Stimulated activated CD4-positive, alpha-beta T cell treated with anti-CD3 and anti-CD28 coated beads, Interleukin-4, amount 100 ng/mL, for 48 hours (primary cell): Measurements from ENCODE around the gene ZFP3.
"Not testable (repeated sequence)": the region's sequence is repeated elsewhere in the genome, so short reads cannot be mapped to it uniquely, and the experiment has no call there.

Source experiments
- DNase-seq, 2 donors: peaks; one replicate each; pipeline ENCODE4 v3.0.0-alpha.2; 2020; ENCODE audit warnings: low read depth in 2 of 2

Gene ZFP3

DNA sequence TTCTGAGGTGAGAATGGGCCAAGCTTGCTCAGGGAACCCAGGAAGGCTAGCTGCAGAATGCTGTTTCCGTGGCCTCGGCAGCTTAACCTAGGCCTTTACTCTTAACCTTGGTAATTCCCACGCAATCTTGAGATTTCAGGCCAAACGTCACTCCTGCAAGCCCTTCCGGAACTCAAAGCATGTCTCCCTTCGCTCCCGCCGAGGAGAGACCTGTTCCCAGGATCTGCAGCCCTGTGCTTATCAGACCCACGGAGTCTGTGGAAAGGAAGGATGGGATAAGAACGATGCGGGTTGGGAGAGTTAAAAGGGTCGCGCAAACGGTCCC lies 524 bp upstream of the ZFP3 start:
- DNase-seq = no peak

DNA sequence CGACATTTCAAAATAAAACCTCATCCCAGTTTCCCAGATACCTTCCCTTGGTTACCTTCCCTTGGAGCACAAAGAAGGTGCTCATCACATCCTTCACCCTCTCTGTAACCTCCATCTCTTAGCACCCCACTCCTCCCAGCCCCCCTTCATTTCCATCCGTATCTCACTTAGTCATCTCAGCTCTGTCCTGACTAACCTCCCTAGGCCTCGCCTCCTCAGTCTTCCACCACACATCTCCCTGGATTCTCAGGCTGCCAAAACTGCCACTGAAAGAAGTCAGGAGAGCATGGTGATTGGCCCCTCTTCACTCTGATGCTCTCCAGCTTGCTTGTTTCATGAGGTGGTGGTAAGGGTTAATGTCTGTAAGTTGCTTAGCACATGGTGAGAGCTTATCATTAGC lies 2.3 kb downstream of the ZFP3 start:
- no peak for DNase-seq

DNA sequence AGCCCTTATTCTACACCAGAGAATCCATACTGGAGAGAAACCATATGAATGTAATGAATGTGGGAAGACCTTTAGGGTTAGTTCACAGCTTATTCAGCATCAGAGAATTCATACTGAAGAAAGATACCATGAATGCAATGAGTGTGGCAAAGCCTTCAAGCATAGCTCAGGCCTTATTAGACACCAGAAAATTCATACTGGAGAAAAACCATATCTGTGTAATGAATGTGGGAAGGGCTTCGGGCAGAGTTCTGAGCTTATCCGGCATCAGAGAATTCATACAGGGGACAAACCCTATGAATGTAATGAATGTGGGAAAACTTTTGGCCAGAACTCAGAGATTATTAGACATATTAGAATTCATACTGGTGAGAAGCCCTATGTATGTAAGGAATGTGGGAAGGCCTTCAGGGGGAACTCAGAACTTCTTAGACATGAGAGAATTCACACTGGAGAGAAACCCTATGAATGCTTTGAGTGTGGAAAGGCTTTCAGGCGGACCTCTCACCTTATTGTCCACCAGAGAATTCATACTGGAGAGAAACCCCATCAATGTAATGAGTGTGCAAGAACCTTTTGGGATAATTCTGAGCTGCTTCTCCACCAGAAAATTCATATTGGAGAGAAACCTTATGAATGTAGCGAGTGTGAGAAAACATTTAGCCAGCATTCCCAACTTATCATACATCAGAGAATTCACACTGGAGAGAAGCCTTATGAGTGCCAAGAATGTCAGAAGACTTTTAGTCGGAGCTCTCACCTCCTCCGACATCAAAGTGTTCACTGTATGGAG lies 14.1 kb downstream of the ZFP3 start:
- DNase-seq = no peak

DNA sequence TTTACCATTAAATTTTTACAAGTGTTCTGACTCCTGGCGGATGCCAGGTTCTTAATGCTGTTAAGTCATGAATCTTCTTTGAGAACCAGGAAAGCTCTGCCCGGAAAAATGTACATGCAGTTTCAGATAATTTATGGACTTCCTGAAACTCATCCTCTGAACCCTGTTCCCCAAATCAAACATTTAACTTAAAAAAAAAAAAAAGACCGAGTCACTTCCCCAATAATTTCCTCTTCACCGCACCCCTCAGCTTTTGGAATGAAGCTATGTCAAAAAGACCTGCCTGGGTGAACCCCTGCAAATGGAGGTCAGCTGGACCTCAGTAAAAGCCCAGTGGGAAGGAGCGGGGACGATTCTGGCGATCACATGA lies 18.4 kb downstream of the ZFP3 start:
- DNase-seq = no peak

DNA sequence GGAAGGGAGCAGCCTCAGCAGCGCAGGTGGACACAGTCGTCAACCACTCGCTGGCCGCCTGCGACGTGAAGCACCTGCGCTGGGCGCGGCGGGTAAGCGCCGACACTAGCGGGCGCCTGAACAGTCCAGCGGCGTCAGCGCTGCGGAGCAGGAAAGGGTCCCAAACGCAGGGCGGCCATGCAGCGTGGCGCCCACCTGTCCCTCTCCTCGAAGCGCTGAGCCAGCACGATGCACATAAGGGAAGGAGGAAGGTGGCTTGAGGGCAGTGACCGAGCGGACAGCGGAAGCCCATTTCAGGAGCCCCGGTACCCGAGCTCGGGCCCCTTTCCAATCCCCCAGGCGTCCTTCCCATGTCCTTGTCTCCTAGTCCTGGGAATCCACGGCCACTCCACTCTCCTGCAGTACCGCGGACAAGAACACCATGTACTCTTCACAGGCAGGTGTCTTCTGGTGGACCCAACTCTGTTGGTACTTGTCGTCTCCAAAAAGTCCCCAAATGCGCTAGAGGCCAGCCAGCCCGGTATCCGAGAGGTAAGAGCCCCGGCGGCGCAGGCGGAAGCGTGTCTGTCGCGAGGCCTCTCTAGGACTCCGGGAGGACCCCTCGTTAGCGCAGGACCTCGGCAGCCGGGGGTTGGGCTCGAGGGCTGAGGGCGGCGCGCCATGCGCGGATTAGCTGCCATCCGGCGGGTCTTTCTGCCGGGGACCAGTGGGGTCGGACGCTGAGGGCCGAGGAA lies 19.0 kb downstream of the ZFP3 start:
- no peak for DNase-seq

DNA sequence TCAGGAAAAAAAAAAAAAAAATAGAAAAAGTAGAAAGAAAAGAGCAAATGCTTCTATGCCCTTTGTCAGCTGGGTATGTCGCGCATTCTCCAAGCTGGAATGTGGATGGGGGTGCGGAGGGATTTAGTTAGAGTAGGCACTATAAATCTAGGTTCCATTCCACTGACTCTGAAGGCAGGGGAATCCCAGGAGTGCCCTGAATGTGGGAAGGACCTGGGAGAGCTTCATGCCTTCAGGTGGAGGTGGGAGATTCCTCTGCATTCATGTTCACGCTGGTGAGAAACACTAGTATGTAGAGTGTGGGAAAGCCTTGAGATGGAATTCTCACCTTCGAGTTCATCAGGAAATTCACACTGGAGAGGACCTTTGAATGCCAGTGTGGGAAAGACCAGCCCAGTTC lies 21.0 kb downstream of the ZFP3 start:
- no peak for DNase-seq

DNA sequence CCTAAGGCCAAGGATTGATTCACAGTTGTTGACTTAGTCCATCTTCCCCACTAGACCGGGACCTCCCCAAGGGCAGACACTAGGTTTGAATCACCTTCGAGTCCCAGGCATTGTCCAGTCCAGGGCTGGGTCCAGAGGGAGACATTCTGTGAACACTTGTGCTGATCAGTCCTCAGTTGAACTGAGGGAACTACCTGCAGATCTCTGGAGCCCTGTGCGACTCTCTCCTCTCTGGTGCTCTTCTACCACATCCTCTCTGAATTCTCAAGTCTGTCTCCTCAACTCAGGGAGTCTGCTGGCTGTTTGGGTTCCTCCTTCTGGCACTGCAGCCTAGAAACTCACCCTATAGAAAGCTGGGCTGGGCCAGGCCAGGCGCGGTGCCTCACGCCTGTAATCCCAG lies 22.6 kb downstream of the ZFP3 start:
- no peak for DNase-seq

DNA sequence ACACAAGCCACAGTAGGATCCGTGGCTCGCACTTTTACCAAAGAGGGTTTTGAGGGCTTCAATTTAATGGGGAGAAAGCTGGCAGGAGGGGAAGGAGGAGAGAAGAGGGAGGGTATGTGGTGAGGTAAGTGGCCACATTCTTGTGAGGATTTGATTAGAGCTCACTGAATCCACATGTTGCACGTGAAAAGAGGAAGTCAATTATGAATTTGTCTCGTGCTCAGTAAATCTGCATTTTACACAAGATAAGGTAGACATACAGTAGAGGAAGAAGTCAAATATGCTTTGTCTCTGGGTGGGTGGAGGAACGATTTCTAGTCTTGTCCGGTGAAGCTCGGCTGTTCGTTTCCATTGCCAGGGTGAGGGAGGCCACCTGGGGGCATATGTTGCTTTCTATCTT lies 32.5 kb downstream of the ZFP3 start:
- DNase-seq = no peak

DNA sequence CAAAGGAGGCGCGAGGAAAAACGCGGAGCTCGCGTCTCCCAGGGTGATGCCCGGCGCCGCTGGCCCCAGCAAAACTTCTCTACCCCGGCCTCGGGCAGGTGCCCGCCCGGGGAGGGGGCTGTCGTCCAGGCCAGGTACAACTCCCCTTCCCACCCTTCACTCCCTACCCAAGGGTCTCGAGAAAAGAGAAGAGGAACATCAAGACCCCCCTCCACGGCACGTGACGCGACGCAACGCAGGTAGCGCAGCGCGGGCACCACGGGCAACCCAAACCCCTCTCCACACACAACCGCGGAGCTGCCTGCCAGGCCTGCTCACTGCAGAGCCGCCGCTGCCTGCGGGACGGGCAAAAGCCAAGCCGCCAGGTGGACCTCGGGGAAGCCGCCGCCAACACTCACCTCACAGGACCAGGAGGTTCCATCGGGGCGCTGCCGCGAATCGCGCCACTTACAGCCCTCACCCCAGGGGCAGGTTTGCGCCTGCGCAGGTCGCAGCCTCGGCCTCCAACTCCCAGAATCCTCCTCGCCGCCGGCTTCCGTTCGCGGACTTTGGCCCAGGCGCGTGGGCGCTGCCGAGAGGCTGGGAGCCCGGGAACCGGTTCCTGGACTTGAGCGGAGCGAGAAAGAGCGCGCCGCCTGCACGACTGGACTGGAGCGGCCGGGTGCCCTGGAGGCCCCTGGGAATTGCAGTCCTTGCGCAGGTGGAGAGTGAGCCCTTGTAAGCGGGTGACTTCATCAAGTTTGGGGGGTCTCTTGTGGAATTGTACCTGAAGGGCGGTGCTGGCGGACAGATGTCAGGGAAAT lies 33.3 kb downstream of the ZFP3 start, which contains the start of gene ZNF232:
Gene ZNF232, minus strand, starts transcription at position 477 of the 803 bp plus-strand sequence. Its CDS starts 56 bp downstream, at position 421.
- peak; percentile 89 to 93 for DNase-seq

DNA sequence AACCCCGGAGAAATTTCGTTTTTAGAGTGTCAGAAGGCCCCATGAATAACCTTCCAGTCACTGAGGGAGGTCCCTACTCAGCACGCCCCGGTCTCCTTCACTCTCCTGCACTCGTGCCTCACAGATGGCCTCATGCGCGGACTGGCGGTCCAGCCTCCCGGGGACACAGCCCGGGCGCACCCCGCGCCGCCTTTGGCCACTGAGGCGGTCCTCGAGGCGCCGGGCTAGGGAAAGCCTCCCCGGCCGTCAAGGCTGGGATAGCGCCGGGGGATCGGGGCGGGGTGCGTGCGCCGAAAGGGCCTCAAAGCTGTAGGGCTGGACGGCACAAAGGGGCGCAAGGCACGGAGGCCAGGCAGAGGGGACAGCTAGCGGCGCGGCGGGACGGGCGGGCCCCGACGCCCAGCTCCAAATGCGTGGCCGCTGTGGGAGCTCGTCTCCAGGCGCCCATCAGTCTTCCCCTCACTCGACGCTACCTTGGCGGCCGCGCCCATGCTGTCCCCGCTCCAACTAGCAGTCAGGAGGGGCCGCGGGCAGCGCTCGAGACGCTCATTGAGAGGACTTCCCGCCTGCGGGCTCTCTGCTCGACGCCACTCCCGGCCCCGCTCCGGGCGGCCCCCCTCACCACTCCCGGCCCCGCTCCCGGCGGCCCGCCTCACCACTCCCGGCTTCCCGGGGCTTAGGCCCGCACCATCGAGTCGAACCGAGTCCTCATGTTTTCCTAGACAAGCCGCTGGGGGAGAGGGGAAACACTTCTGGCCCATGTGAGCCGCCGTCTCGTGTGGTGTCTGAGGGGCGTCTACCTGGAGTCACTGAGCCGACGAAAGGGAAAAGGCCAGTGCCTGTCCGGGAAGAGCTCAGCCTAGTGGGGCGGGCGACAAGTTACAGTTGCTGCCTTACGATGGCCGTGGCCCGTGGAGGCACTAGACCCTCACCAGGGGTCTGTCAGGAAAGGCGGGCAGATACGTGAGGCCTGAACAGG lies 37.7 kb downstream of the ZFP3 start, which contains the start of gene USP6:
Gene USP6, plus strand, starts transcription at position 360 of the 979 bp plus-strand sequence. CDS start 14,336 bp downstream, outside the sequence.
- DNase-seq = no peak

DNA sequence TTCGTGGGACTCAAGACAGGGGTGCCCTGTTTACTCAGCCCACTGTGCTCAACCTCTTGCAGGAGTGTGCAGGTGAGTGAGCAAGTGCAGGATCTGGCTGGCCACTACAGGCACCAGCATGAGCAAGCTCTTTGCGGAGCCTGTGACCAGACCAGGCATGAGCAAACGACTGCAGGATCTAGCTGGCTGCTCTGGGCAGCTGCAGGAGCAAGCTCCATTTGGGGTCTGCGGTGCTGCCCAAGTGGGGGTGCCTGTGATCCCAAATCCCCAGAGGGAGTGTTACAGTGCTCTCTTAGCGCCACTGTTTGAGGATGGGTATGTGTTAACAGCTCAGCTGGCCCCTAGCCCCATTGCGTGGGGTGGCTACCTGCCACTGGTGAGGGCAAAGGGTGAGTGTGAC lies 40.0 kb downstream of the ZFP3 start:
- DNase-seq = no peak

DNA sequence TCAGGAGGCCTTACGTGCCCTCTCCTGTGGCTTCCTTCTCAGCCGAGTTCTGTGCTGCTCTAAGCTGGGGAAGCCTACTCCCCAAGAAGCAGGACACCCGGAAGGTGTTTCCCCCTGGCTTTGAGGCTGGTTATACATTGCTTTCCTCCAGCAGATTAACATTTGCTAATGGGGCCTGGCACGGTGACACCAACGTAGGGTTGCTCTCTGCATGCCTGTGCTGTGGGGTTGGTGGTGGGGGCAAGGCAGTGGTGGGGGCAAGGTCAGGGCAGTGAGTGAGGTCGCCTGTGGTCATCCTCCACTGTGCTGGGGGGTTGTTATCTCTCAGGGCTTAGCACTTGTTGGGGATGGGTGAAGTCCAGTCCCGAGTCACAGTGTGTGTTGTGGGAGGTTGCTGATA lies 41.8 kb downstream of the ZFP3 start:
- no peak for DNase-seq

DNA sequence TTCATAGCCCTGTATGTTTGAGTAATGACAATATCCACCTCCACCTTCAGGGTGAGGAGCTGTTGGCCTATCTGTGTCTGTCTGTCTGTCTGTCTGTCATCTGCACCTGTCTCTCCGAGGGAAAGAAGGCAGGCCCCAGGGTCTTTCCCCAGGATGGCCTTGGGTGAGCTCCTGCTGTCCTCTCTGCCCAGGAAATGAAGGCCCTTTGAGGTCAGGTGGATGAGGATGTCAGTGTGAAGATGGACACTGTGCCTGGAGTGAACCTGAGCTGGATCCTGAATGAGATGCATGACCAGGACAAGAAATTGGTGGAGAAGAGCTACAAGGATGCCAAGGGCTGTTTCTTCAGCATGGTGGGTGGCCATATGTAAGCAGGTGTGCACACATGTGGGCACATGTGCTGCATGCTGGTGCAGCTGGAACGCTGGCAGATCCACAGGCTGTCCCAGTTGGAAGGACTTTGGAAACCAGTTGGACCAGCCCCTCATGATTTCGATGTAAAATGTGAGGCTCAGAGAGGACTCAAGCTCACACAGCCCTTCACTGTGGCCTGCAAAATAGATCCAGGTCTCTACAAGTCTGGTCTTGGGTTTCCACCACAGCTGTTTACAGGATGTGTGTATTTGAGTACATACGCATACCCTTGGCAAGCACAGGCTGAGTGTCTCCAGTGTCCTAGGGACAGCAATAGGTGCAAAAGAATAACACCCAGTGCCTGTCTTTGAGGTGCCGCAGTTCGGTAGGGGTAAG lies 42.3 kb downstream of the ZFP3 start:
- DNase-seq = not testable (repeated sequence)

DNA sequence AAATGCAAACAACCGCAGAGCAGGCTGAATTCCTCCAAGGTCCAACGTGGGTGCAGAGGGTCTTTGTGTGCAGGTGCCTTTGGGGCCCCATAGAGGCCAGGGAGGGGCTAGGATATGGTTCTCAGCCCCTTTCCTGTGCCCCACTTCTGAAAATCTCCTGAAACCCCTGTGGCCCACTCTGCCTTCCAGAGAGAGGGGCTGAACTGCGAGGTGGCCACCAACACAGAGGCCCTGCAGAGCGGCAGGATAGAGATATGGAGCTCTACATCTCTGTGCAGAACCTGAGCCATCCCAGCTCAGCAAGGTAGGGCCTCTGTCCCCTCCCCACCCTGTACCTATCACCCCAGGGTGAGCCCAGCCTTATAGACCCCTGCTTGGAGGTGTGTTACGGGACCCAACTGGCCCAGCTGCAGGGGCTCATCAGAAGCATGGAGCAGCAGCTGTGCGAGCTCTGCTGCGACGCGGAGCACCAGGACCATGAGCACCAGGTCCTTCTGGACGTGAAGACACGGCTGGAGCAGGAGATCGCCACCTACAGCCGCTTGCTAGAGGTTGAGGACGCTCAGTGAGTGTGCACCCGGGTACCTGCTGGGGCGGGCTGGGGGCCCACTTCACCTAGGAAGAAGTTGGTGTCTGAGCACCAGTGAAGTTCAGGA lies 43.0 kb downstream of the ZFP3 start:
- no peak for DNase-seq

DNA sequence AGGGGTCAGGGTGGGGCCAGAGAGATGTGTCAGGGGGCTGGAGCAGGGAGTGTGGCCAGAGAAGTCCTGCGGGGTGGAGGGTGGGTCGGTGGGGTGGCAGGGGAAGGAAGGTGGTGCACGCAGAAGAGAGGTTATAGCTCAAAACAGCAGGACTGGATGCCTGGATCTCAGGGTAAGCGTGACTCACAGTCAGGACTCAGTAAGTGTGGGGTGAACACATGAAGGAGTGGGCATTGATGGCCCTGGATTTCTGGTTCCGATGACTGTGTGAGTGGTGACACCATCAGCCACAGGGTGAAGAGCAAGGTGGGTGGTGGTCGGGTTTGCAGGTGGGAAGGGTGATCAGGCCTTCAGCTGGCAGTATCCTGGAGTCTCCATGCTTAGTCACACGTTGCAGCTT lies 43.8 kb downstream of the ZFP3 start:
- not testable (repeated sequence) for DNase-seq

DNA sequence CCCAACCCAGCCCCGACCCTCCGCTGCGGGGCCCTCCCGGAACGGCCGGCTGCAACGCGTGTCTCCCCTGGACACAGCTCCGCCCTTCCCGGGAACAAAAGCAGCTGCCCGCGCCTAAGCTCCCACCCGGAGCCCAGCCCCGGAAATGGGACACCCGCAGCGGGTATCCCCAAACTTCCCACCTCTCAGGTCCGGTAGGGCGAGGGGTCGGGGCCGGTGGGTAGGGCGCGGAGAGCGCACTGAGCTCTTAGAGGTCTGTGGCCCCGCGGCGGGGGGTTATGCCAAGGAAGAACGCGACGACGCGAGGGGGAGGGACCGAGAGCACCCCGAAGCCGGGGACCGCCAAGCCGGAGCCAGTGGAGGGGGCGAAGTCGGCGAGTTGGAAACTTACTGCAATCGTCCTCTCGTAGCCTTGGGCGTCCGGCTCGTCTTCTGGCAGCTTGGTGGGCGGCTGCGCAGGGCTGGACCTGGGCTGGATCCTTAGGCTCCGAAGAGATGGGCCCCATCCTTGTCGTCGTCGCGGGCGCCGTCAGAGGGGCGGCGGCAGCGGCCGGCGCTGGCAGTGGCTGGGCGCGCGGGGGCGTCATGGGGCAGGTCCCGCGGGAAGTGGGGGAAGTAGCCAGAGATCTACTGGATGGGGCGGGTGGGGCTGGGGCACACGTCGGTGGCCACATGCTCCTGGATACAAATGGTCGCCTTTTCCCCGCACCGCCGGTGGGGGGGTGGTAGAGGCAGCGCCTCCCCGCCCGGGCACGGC lies 44.5 kb downstream of the ZFP3 start:
- DNase-seq = no peak

DNA sequence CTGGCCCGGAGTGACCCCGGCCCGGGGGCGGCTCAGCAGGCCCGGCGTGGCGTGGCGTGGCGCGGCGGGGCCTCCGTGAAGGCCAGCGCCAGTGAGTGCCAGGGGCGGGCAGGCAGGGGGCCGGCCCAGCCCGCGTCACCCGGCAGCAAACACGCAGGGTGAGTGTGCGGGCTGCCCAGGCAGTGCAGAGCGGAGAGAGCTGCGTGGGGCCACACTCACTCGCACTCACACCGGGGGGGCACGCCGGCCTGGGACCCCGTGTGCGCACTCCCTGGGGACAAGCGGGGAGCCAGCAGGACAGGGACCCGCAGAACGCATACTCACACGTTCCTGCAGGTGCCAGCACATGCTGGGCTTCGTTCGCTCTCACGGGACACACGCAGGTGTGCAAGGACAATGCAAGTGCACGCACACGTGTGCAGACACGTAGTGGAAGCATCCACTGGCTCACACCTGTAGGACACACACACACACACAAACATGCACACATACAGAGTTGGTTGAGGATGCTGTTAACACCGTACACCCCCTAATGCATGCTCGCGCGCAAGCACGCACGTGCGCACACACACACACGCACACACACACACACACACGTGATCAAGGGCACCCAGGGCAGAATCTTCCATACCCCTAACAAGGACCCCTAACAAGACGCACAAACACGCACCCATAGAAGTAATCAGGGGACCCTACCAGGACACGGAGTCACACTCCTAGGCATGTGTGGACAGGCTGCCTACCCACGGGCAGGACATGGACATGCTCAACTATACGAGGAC lies 45.3 kb downstream of the ZFP3 start:
- no peak for DNase-seq

DNA sequence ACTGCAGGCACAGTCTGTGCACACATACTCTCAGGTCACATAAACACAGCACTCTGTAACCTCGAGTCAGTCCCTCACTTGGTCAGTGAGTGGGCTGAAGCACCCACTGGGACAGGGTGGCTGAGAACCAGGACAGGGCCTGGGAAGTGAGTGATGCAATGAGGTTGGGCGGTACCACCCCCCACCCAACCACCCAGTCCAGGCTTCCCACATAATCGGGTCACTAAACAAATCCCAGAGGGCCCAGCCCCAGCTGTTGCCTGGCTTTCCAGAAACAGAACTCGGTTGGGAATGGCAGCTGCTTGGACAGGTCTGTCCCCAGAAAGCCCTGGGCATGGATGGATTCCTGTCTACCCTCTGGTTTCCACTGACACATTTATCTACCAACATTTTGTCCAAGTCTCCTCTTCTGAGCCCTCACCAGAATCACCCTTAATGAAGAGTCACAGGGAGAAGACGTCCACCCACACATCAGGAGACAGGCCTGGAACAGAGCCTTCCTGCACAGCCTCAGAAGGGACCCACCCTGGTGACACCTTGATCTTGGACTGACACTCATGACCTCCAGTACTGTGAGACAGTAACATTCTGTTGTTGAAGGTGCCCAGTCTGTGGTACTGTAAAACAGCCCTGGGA lies 46.0 kb downstream of the ZFP3 start:
- DNase-seq = not testable (repeated sequence)
